A673 (cell line): ENCODE measurements around the gene ARMC8.
A peak's percentile ranks its signal among the peaks of the same experiment; 100 is the strongest.

Experiments used
- EZH2 ChIP-seq: fragments of 200-600 bp; sonication (generic); IDR thresholded peaks from 2 replicates; pipeline ENCODE4 v1.6.1; 2017; ENCODE audit warnings: borderline replicate concordance, low read depth, mild to moderate bottlenecking, mixed read lengths, antibody characterized with exemption, low read length; ENCODE audit not compliant: poor library complexity, severe bottlenecking
- TF ChIP-seq, protein P1 (sequence below): fragments of 300-800, 200-600 bp; sonication (generic); conservative IDR thresholded peaks from 2 replicates; pipeline ENCODE4 v1.5.1; 2017; ENCODE audit warnings: low read depth, mild to moderate bottlenecking, antibody characterized with exemption, low read length, moderate library complexity, mixed read lengths

DNA sequence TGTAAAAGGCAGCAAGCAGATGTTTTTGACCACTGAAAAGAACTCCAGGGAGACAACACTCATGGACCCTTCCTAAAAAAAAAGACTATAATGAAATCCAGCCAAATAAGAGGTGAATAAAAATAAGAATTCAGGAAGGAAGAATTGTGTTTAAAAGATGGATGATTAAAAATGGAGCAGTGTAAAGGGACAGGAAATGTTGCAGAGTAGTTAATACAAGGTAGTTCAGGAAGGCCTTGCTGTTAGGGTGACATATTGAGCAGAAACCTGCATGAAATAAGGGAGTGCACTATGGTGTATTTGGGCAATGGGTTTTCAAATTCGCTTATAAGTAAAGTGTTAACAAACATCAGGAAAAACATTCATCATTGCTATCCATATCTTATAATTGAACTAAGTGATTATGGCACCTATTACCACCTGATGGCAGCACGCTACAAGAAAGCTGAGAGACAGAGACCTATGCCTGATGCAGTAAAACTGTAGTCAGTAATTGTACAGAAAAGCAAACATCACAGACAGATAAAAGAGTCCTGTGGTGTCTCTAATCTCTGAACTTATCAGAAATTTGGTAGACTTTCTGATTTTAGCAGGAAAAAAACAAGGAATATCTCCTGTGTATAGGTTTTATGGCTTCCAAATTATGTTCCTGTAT, 6.6 kb upstream of the ARMC8 start:
- TF ChIP-seq, protein P1, sequence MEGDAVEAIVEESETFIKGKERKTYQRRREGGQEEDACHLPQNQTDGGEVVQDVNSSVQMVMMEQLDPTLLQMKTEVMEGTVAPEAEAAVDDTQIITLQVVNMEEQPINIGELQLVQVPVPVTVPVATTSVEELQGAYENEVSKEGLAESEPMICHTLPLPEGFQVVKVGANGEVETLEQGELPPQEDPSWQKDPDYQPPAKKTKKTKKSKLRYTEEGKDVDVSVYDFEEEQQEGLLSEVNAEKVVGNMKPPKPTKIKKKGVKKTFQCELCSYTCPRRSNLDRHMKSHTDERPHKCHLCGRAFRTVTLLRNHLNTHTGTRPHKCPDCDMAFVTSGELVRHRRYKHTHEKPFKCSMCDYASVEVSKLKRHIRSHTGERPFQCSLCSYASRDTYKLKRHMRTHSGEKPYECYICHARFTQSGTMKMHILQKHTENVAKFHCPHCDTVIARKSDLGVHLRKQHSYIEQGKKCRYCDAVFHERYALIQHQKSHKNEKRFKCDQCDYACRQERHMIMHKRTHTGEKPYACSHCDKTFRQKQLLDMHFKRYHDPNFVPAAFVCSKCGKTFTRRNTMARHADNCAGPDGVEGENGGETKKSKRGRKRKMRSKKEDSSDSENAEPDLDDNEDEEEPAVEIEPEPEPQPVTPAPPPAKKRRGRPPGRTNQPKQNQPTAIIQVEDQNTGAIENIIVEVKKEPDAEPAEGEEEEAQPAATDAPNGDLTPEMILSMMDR, result peak; percentile 58
- no peak for TF ChIP-seq EZH2
